Motor neuron (in vitro differentiated cells): ENCODE data around the gene C11orf68. TPM values are rescaled to one million over a fixed set of nuclear protein-coding genes. Genes with fewer than 3 reads are reported as not detected.
"Not testable (repeated sequence)": the region's sequence is repeated elsewhere in the genome, so short reads cannot be mapped to it uniquely, and the experiment has no call there.

Experiments
- ATAC-seq, 8 experiments: fragments of 200-7000 bp; cut with Tn5 transposase; replicated peaks in 6 of 8; 2 replicates each; pipeline ENCODE4 v1.8.0; 2021; ENCODE audit warnings: mild to moderate bottlenecking in 8 of 8, moderate library complexity in 8 of 8
- H3K27ac ChIP-seq, 2 donors: fragments of 250-450 bp; sonication (Bioruptor Pico); 2 replicates each; pipeline ENCODE4 v1.9.0; 2021; ENCODE audit warnings: antibody characterized with exemption in 2 of 2, mild to moderate bottlenecking in 2 of 2, moderate library complexity in 1 of 2
- H3K4me1 ChIP-seq, 2 donors: fragments of 250-450 bp; sonication (Bioruptor Pico); replicated peaks in 1 of 2; 2 replicates each; pipeline ENCODE4 v1.6.1; 2021; ENCODE audit warnings: antibody characterized with exemption in 2 of 2, mild to moderate bottlenecking in 2 of 2, moderate library complexity in 1 of 2
- H3K4me3 ChIP-seq, 5 donors: fragments of 250-450 bp; sonication (Bioruptor Pico); 2 replicates each; pipeline ENCODE4 v1.9.0; 2021; ENCODE audit warnings: antibody characterized with exemption in 5 of 5, mild to moderate bottlenecking in 5 of 5, moderate library complexity in 4 of 5
- WGBS, 10 experiments: fragments of 450-650 bp; shearing (Covaris generic); methylation state at CpG; one replicate each; pipeline ENCODE4 v1.0.0; 2022; 5-methylcytosine and 5-hydroxymethylcytosine counted together
- in situ Hi-C, 9 experiments: fragments of 400-800 bp; cut with MboI; loops; one replicate each; pipeline ENCODE4 v1.15.0; 2021; ENCODE audit warnings: low sequenced_read_pairs in 9 of 9, low pct_unique_long_range_greater_than_20kb in 2 of 9; ENCODE audit not compliant: unreplicated experiment in 9 of 9
- total RNA-seq, 8 experiments: library from RNA; unstranded; fragments of 300-600 nt; gene quantifications; 2 replicates each; pipeline versions ENCODE4 v1.2.3 to v1.2.4, GENCODE V29; 2022

The C11orf68 gene
- total RNA-seq, 8 experiments from 2014 or later, result 10.5 to 24.5 (median 21.5) TPM

GRCh38 chr11:65952052-65952521 is 33.2 kb upstream of the C11orf68 start:
- WGBS, 10 experiments, result 24 to 86% (median 69%) methylated on average over 2 to 6 of the region's 6 CpGs; no CpG with 5 or more reads in 3 of the 10 experiments
- in situ Hi-C loops, result no loop called here

GRCh38 chr11:65951641-65952040 is 32.8 kb upstream of the C11orf68 start:
- H3K4me1 ChIP-seq, in situ Hi-C loops, H3K27ac ChIP-seq, ATAC-seq, H3K4me3 ChIP-seq: not testable (repeated sequence)
- 6 to 100% (median 20%) methylated on average over 1 to 3 of the region's 3 CpGs; no CpG with 5 or more reads in 3 of the 10 experiments for WGBS, 10 experiments

More at GRCh38 chr11:65952052-65952521, 33.2 kb upstream of the C11orf68 start:
- Histone ChIP-seq H3K4me1 (no peaks in the 10 kb centered on the region), H3K4me3 (no peak overlapping the region), H3K27ac (no peak overlapping the region)
- peak in 1 of 8 experiments; percentile 58 for ATAC-seq

- ATAC-seq, H3K4me3 ChIP-seq, in situ Hi-C loops, H3K4me1 ChIP-seq, H3K27ac ChIP-seq: not testable (repeated sequence)
- 67% methylated on average over 1 of the region's 5 CpGs; no CpG with 5 or more reads in 9 of the 10 experiments for WGBS, 10 experiments
Measured at GRCh38 chr11:65950711-65951110, 31.8 kb upstream of the C11orf68 start.

- in situ Hi-C loops, result no loop called here
- Histone ChIP-seq H3K27ac (no peak overlapping the region), H3K4me1 (peaks cover 7 to 12% of the 10 kb centered on the region in 2 donors)
Measured at GRCh38 chr11:65947603-65948125, 28.8 kb upstream of the C11orf68 start.

GRCh38 chr11:65947133-65947532 is 28.3 kb upstream of the C11orf68 start:
- no peak overlapping the region for H3K4me3 ChIP-seq
- no peak for ATAC-seq
- WGBS, 10 experiments, result 80 to 100% (median 90%) methylated on average over 1 to 2 of the region's 13 CpGs; no CpG with 5 or more reads in 6 of the 10 experiments
- no peak overlapping the region for H3K27ac ChIP-seq
- in situ Hi-C loops, result no loop called here
- peaks cover 7 to 12% of the 10 kb centered on the region in 2 donors for H3K4me1 ChIP-seq

More at GRCh38 chr11:65947603-65948125, 28.8 kb upstream of the C11orf68 start:
- WGBS, 10 experiments, result 64 to 100% (median 78%) methylated on average over 2 to 5 of the region's 12 CpGs; no CpG with 5 or more reads in 5 of the 10 experiments
- H3K4me3 ChIP-seq, result no peak overlapping the region
- ATAC-seq, result no peak

- Histone ChIP-seq H3K27ac (no peak overlapping the region), H3K4me1 (peaks cover 7 to 12% of the 10 kb centered on the region in 2 donors), H3K4me3 (no peak overlapping the region)
- in situ Hi-C loops, result no loop called here
- ATAC-seq, result no peak
- WGBS, 10 experiments, result 33 to 100% (median 87%) methylated on average over 1 to 2 of the region's 4 CpGs; no CpG with 5 or more reads in 6 of the 10 experiments
Measured at GRCh38 chr11:65946655-65947054, 27.8 kb upstream of the C11orf68 start.

GRCh38 chr11:65945941-65946558 is 27.2 kb upstream of the C11orf68 start:
- ATAC-seq, result no peak
- in situ Hi-C loops, result no loop called here
- no peak overlapping the region for H3K27ac ChIP-seq
- peaks cover 7 to 12% of the 10 kb centered on the region in 2 donors for H3K4me1 ChIP-seq
- no peak overlapping the region for H3K4me3 ChIP-seq
- 60 to 100% (median 80%) methylated on average over 1 to 7 of the region's 11 CpGs; no CpG with 5 or more reads in 4 of the 10 experiments for WGBS, 10 experiments

GRCh38 chr11:65945430-65945911 is 26.6 kb upstream of the C11orf68 start, which contains the start of gene TSGA10IP:
Gene TSGA10IP, plus strand, starts transcription at chr11:65945480. Its CDS starts 196 bp downstream, at chr11:65945676.
- ATAC-seq, result peak in 5 of 8 experiments; percentile 70 to 85 (median 75)
- H3K4me1 ChIP-seq, result peaks cover 7 to 12% of the 10 kb centered on the region in 2 donors
- no peak within 1 kb of the TSS for H3K4me3 ChIP-seq
- H3K27ac ChIP-seq, result no peak within 1 kb of the TSS
- WGBS, 10 experiments, result 40 to 100% (median 60%) methylated on average over 1 to 9 of the region's 13 CpGs; no CpG with 5 or more reads in 7 of the 10 experiments
- in situ Hi-C loops, result no loop called here

- ATAC-seq, result no peak
- Histone ChIP-seq H3K27ac (no peak overlapping the region), H3K4me3 (no peak overlapping the region), H3K4me1 (peaks cover 7 to 12% of the 10 kb centered on the region in 2 donors)
- in situ Hi-C loops, result no loop called here
- WGBS, 10 experiments, result 80 to 100% (median 82%) methylated on average over 1 to 5 of the region's 8 CpGs; no CpG with 5 or more reads in 2 of the 10 experiments
Measured at GRCh38 chr11:65944767-65945166, 25.9 kb upstream of the C11orf68 start.

- ATAC-seq, result no peak
- Histone ChIP-seq H3K27ac (no peak overlapping the region), H3K4me1 (peaks cover 7 to 12% of the 10 kb centered on the region in 2 donors), H3K4me3 (no peak overlapping the region)
- in situ Hi-C loops, result no loop called here
- 60 to 100% (median 94%) methylated on average over 1 to 7 of the region's 8 CpGs for WGBS, 10 experiments
Measured at GRCh38 chr11:65944191-65944590, 25.3 kb upstream of the C11orf68 start.

- in situ Hi-C loops, result no loop called here
- Histone ChIP-seq H3K4me1 (peaks cover 20 to 21% of the 10 kb centered on the region in 2 donors), H3K27ac (no peak overlapping the region), H3K4me3 (no peak overlapping the region)
- WGBS, 10 experiments, result 60 to 100% (median 85%) methylated on average over 1 to 5 of the region's 7 CpGs; no CpG with 5 or more reads in 3 of the 10 experiments
- no peak for ATAC-seq
Measured at GRCh38 chr11:65942531-65942930, 23.7 kb upstream of the C11orf68 start.

GRCh38 chr11:65941720-65942310 is 23.0 kb upstream of the C11orf68 start:
- peaks cover 22 to 24% of the 10 kb centered on the region in 2 donors for H3K4me1 ChIP-seq
- no peak overlapping the region for H3K27ac ChIP-seq
- ATAC-seq, result no peak
- no peak overlapping the region for H3K4me3 ChIP-seq
- in situ Hi-C loops, result no loop called here
- 41 to 100% (median 76%) methylated on average over 1 to 8 of the region's 9 CpGs for WGBS, 10 experiments

GRCh38 chr11:65937766-65938165 is 18.9 kb upstream of the C11orf68 start:
- peak in 5 of 8 experiments; percentile 78 to 86 (median 80) for ATAC-seq
- WGBS, 10 experiments, result 0 to 67% (median 45%) methylated on average over 1 to 4 of the region's 4 CpGs; no CpG with 5 or more reads in 1 of the 10 experiments
- H3K4me3 ChIP-seq, result no peak overlapping the region
- H3K4me1 ChIP-seq, result peaks cover 10 to 16% of the 10 kb centered on the region in 2 donors
- H3K27ac ChIP-seq, result peak overlapping the region; percentile 26 to 48
- in situ Hi-C loops, result no loop called here
